Effector CD8-positive, alpha-beta T cell (primary cell): ENCODE results near the gene RNF113B.

ENCODE experiments used
- DNase-seq: peaks from one replicate; lab custom pipeline; 2025; lab: John Stamatoyannopoulos, UW

The RNF113B gene

DNA sequence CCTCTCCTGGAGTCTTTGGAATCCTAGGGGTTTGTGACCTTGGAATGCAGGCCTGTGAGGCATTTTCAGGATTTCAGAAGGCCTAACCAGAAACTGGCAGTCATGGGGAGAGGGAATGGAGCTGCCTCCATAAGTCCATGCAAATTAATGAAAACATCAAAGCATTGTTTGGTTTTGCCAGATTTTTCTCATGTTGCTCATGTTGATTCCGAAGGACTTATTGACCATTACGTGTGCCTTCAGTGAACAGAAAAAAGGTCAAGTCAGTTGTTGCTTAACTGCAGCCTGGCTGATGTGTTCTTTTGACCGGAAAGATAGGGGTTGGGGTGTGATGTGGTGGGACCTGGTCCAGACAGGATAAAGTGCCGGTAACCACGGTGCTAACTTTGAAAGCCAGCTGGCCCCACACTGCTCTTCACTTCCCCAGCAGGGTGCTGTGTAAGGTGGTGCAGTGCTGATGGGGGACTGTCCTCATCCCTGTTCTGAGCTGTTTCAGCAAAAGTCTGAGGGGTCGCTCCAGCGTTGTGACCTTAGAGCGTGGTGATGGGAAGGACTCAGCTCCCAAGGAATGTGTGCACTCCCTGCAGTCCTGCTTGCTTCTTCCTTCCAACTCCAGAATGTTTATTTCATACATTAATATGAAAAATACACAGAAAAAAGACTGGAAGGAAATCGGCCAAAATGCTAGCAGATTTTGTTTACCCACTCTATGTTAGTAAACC, 3.5 kb downstream of the RNF113B start:
- no peak for DNase-seq

- DNase-seq: no peak
Measured at GRCh38 chr13:98172590-98173422, 4.3 kb downstream of the RNF113B start.

DNA sequence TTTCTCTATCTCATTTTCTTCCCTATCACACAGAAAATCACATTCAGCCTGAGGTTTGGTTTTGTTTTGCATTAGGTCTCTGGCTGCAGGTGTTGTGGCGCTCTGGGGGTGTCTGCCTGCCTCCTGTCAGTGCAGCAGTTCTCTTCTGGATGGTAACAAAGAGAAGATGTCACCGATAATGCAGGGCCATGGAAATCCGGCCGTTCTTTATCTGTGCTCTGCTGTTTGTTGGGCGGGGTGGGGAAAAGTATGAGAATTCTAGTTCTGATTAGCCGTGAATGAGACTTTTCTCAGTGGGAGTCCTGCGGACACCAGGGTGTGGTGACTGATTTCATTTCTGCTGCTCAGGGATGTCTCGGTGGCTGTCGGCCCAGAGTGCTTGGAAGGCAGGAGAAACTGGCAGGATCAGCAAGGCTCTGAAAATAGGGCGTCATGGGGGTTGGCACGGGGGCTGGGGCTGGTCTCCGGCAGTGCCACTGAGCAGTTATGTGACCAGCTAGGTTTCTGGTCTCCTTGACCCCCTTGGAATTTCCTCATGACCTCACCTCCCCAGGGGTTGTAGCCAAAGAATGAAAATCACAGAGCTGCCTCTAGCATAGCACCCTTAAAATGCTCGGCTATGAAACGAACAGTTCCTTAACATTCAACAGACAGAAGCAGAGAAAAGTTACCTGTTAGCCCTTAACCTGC, 5.0 kb downstream of the RNF113B start:
- DNase-seq: no peak

DNA sequence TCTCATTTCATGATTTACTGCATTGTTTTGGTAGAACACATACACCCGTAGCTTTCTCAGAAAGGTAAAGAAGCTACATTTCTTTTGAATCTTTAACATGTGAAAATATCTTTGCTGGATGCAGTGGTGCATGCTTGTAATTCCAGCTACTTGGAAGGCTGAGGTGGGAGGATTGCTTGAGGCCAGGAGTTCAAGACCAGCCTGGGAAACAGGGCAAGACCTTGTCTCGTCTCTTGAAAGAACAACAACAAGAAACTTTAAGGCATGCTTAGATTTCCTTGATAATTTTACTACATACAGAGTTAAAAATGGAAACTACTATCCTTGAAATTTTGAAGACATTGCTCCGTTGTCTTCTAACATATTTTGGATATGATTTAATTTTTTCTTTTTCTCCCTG, 7.7 kb downstream of the RNF113B start:
- DNase-seq: no peak

GRCh38 chr13:98162935-98163334, 14.1 kb downstream of the RNF113B start:
- DNase-seq: no peak

DNA sequence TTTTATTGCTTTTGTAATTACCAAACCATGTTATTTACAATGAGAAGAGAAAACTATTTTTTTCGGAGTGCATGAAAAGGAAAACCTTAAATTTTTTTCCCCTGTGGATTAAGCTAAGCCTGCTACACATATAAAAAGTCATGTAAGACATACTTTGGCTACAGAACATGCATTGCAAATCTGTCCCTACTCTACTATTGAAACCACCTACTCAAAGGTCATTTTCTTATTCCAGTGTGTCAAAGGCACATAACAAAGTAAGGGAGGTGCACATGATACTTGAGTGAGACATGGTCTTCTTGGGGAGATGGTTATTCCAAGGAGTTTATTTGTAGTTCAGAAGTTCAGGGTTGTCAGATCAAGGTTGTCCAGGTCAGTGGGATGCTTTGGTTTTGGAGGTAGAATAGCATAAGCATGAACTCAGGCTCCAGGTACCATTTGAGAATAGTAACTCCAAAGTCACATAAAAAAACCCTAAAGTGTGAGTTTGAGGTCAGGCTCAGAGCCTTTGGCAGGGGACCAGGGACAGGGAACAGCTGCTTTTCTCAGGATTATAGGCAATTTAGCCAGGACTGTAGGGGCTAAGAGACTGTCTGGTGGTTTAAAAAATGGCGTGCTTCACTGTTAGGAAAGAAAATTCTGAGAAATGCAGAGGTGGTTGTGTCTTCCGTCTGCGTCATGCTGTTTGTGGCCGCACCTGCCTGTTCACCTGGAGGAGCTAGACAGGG, 18.7 kb downstream of the RNF113B start:
- DNase-seq: no peak

GRCh38 chr13:98157609-98158008, 19.5 kb downstream of the RNF113B start:
- DNase-seq: no peak

GRCh38 chr13:98157188-98157587, 19.9 kb downstream of the RNF113B start:
- DNase-seq: no peak

- no peak for DNase-seq
Measured at GRCh38 chr13:98156259-98156658, 20.8 kb downstream of the RNF113B start.

GRCh38 chr13:98155475-98156109, 21.5 kb downstream of the RNF113B start:
- no peak for DNase-seq

- DNase-seq: no peak
Measured at GRCh38 chr13:98150832-98151479, 26.1 kb downstream of the RNF113B start.

DNA sequence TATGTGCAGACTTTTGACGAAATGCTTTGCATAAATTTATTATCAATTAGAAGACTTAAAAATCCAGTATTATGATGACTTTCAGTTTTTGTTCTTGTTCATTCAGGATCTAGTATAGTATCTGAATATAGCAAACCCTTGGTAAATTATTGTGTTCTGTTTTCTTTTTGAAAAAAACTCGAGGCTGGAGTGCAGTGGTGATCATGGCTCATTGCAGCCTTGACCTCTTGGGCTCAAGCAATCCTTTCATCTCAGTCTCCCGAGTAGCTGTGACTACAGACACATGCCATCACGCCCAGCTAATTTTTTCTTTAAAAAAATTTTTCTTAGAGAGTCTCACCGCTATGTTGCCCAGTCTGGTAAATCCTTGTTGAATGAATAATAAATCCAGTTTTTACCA, 29.5 kb downstream of the RNF113B start:
- no peak for DNase-seq

- no peak for DNase-seq
Measured at GRCh38 chr13:98144801-98145350, 32.2 kb downstream of the RNF113B start.

- no peak for DNase-seq
Measured at GRCh38 chr13:98144027-98144741, 32.9 kb downstream of the RNF113B start.

DNA sequence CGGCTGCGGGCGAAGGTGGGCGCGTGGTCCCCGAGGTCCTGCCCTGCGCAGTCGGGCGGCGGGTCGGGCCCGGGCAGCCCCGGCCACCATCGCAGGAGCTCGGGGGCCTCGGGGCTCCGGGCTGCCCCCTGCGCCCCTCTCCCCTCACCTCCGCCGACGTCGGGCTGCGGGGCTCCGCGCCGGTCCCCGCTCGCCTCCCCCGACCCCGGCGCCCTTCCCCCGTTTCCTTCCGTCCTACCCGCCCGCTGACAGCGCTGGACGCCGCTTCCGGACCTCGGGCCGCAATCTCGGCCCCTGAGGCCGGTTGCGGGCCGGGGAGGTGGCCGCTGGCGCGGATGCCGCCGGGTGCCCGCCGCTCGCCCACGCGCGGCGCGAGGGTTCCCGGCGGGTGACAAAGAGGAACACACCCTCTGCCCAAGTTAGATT, 33.5 kb downstream of the RNF113B start:
- no peak for DNase-seq

DNA sequence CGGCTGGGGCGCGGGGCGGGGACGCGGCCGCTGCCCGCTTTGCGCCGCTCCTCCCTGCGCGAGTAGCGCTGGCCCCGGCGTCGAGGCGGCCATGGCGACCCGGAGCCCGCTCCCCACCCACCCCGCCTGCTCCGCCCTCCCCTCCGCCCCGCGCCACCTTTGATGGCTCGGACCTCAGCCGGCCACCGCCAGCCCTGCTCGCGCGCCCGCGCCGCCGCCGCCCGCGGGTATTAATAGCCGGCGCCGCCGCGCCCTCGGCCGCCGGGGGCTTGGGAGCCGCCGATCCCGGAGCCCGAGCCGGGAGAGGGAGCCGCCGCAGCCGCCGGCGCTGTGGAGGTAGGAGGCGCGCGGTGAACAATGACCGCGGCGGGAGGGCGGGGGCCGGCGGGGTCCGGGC, 33.9 kb downstream of the RNF113B start:
- no peak for DNase-seq

GRCh38 chr13:98142380-98143156, 34.5 kb downstream of the RNF113B start, which contains the start of gene FARP1:
TSS of gene FARP1 (plus strand) at chr13:98143094. CDS start at chr13:98213243, 70,149 bp downstream.
- DNase-seq: no peak

DNA sequence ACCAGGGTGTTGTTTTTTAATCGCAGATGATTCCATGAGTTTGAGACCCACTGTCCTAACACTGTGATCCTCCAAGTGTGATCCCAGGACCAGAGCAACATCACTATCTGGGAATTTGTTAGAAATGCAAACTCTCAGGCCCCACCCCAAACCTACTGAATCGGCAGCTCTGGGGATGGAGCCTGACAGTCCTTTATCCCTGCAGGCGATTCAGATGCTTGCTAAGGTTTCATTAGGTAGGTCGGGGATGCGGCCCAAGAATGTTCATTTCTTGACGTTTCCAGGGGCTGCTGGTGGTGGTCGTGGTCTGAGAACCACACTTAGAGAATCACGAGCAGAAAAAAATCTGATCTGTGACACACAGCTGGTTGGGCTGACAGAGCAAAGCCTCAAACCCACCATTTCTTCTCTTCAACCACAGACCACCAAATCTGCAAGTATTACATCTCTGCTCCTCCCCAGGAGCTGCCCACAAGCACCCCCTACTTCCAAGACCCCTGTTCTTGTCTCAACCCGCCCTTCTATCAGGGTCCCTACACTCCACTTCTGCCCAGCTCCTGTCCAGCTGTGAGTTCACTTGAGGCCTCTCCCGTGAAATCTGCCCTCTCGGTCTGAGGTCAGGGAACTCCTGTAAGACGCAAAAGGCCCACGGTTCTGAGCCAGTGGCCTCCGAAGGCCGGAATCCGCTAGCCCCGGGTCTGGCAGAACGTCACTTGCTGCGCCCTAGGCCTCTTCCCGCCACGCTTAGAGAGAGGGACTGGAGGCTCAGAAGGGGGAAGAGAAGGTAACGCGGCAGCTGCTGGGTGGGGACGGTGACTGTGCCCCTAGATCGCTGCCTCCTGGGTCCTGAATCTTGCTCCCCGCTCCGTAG, 35.3 kb downstream of the RNF113B start:
- no peak for DNase-seq
